HEK293 (cell line): ENCODE results near the gene SCN3A.

Source experiments
- CTCF ChIA-PET: fragments of 350-600 bp; formaldehyde crosslinking; extraction: SDS; loops from one replicate; lab custom pipeline; 2021; ENCODE audit warnings: antibody characterized with exemption; lab: Yijun Ruan, JAX
- POLR2A ChIA-PET: fragments of 300-600 bp; formaldehyde crosslinking; extraction: SDS; loops from one replicate; lab custom pipeline; 2020; ENCODE audit warnings: antibody characterized with exemption, inconsistent platforms; lab: Yijun Ruan, JAX
- H3K27ac ChIP-seq: fragments of 200-500 bp; sonication (Bioruptor generic); 2 replicates; pipeline ENCODE4 v1.5.1; 2014; ENCODE audit warnings: low read depth, low read length, control low read depth, inconsistent platforms; ENCODE audit errors: extremely low read depth
- H3K36me3 ChIP-seq, 2 experiments: fragments of 200-500 bp in 1 of 2; sonication (Bioruptor generic) in 1 of 2; 1 replicate in 1 of 2; 2 replicates in 1 of 2; pipeline ENCODE4 v1.5.1; 2014 to 2017; ENCODE audit warnings: inconsistent platforms in 2 of 2, low read length in 2 of 2; ENCODE audit not compliant: control insufficient read depth in 2 of 2, insufficient read depth in 1 of 2
- H3K4me1 ChIP-seq: fragments of 200-500 bp; sonication (Bioruptor generic); 2 replicates; pipeline ENCODE4 v1.5.1; 2014; ENCODE audit warnings: mild to moderate bottlenecking, low read length, inconsistent platforms; ENCODE audit not compliant: control insufficient read depth, insufficient read depth
- H3K4me3 ChIP-seq: 2 replicates; pipeline ENCODE4 v1.5.1; 2011; ENCODE audit warnings: low read depth, mild to moderate bottlenecking, control low read depth, low read length, moderate library complexity
- H3K9me3 ChIP-seq: fragments of 200-500 bp; sonication (Bioruptor generic); 2 replicates; pipeline ENCODE4 v1.5.1; 2014; ENCODE audit warnings: low read depth, low read length, inconsistent platforms; ENCODE audit not compliant: control insufficient read depth, insufficient read depth
- MZF1 ChIP-seq: fragments of 450-650 bp; formaldehyde crosslinking; IDR thresholded peaks from 2 replicates; pipeline ENCODE4 v1.5.1; 2017; ENCODE audit warnings: missing biosample characterization, missing genetic modification characterization, borderline replicate concordance
- ZEB2 ChIP-seq: fragments of 450-650 bp; formaldehyde crosslinking; IDR thresholded peaks from 2 replicates; pipeline ENCODE4 v1.5.1; 2016; ENCODE audit warnings: missing biosample characterization, missing genetic modification characterization
- ZNF138 ChIP-seq: fragments of 450-650 bp; formaldehyde crosslinking; IDR thresholded peaks from 2 replicates; pipeline ENCODE4 v1.5.1; 2016; ENCODE audit warnings: missing biosample characterization, missing genetic modification characterization, borderline replicate concordance
- ZNF157 ChIP-seq: fragments of 450-650 bp; formaldehyde crosslinking; IDR thresholded peaks from 2 replicates; pipeline ENCODE4 v1.5.1; 2016; ENCODE audit warnings: missing biosample characterization, missing genetic modification characterization
- ZNF214 ChIP-seq: fragments of 450-650 bp; formaldehyde crosslinking; IDR thresholded peaks from 2 replicates; pipeline ENCODE4 v1.5.1; 2017; ENCODE audit warnings: missing biosample characterization, mild to moderate bottlenecking, missing genetic modification characterization, borderline replicate concordance
- ZNF335 ChIP-seq: fragments of 450-650 bp; formaldehyde crosslinking; conservative IDR thresholded peaks from 2 replicates; pipeline ENCODE4 v1.5.1; 2016; ENCODE audit warnings: missing biosample characterization, missing genetic modification characterization
- ZNF350 ChIP-seq: fragments of 450-650 bp; formaldehyde crosslinking; IDR thresholded peaks from 2 replicates; pipeline ENCODE4 v1.5.0; 2017; ENCODE audit warnings: missing biosample characterization, mild to moderate bottlenecking, missing genetic modification characterization
- ZNF521 ChIP-seq: fragments of 450-650 bp; formaldehyde crosslinking; IDR thresholded peaks from 2 replicates; pipeline ENCODE4 v1.5.1; 2017; ENCODE audit warnings: missing biosample characterization, mild to moderate bottlenecking, missing genetic modification characterization
- ZNF776 ChIP-seq: fragments of 450-650 bp; formaldehyde crosslinking; IDR thresholded peaks from 2 replicates; pipeline ENCODE4 v1.5.0; 2017; ENCODE audit warnings: missing biosample characterization, missing genetic modification characterization, borderline replicate concordance
- TF ChIP-seq, protein P1 (sequence below): fragments of 450-650 bp; formaldehyde crosslinking; conservative IDR thresholded peaks from 2 replicates; pipeline ENCODE4 v1.5.1; 2016; ENCODE audit warnings: low read depth, missing biosample characterization, missing genetic modification characterization
- TF ChIP-seq, protein P2 (sequence below): fragments of 450-650 bp; formaldehyde crosslinking; IDR thresholded peaks from 2 replicates; pipeline ENCODE4 v1.5.1; 2016; ENCODE audit warnings: missing biosample characterization, missing genetic modification characterization
- TF ChIP-seq, protein P3 (sequence below): fragments of 450-650 bp; formaldehyde crosslinking; IDR thresholded peaks from 2 replicates; pipeline ENCODE4 v1.5.1; 2016; ENCODE audit warnings: missing biosample characterization, missing genetic modification characterization, low read depth
- TF ChIP-seq, protein P4 (sequence below): fragments of 450-650 bp; formaldehyde crosslinking; IDR thresholded peaks from 2 replicates; pipeline ENCODE4 v1.5.1; 2017; ENCODE audit warnings: missing biosample characterization, missing genetic modification characterization

SCN3A gene

DNA sequence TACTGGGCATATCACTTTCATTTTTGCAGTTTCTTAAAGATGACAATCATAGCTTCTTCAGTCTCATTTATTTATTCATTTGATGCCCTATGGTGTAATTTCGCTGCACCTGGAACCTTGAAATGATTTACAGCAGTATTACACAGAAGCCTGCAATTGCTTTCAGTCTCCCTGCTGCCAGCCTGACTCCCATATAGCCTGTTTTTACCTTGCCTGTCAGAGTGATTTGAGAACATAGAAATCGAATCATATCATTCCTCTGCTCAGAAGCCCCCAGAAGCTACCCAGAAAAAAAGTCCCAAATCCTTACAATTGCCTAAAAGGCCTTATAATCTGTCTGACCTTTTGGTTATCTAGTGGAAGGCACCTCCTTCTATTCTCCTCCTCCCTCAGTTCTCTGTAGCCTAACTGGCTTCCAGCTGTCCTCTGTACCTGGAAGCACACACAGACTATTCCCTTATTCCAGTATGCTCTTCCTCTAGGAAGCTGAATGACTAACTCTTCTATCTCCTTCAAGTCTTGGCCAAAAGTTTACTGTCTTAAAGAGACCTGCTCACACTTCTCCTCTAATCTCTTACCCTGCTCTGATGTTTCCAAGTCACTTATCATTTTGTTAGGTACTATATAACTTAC lies 12.6 kb downstream of the SCN3A start:
- Histone ChIP-seq H3K4me1 (no peaks in the 10 kb centered on the region), H3K4me3 (no peak overlapping the region), H3K9me3 (no peaks in the 10 kb centered on the region), H3K27ac (no peak overlapping the region), H3K36me3 (no peaks in the 10 kb centered on the region)
- POLR2A ChIA-PET = no interaction called here
- CTCF ChIA-PET = interaction anchor here (3.5 kb wide), 1 partner anchor 12 kb away, joined by 10 read pairs; the partner anchor contains the start of gene SCN3A
- TF ChIP-seq ZNF335 (tag by site-specific recombination) = peak; percentile 26; the same call in 1 of the 2 replicates
- no peak for TF ChIP-seq MZF1 (tag by site-specific recombination)

DNA sequence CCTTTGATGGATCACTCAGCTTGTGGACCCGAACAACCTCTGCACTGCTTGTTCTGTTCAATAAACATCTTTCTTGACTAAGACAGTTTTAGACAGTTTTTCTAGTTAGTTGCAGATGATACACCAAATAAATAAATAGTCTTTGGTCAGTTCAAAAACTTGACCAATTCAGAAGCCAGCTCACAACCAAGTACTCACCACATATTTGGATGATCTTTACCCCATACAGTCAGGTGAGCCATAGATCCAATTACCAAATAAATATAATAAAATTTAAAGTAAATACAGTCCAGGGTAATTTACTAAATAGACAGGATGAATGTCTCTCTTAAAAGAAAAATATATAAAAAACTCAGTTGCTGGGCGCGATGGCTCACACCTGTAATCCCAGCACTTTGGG lies 18.2 kb downstream of the SCN3A start:
- Histone ChIP-seq H3K9me3 (no peaks in the 10 kb centered on the region), H3K4me3 (no peak overlapping the region), H3K27ac (no peak overlapping the region), H3K4me1 (no peaks in the 10 kb centered on the region), H3K36me3 (no peaks in the 10 kb centered on the region)
- TF ChIP-seq ZEB2 (tag by site-specific recombination) (no peak), ZNF776 (tag by site-specific recombination) (no peak), ZNF214 (tag by site-specific recombination) (no peak), ZNF350 (tag by site-specific recombination) (no peak), ZNF521 (tag by site-specific recombination) (no peak), ZNF157 (tag by site-specific recombination) (no peak), ZNF138 (tag by site-specific recombination) (no peak)
- TF ChIP-seq, protein P1, sequence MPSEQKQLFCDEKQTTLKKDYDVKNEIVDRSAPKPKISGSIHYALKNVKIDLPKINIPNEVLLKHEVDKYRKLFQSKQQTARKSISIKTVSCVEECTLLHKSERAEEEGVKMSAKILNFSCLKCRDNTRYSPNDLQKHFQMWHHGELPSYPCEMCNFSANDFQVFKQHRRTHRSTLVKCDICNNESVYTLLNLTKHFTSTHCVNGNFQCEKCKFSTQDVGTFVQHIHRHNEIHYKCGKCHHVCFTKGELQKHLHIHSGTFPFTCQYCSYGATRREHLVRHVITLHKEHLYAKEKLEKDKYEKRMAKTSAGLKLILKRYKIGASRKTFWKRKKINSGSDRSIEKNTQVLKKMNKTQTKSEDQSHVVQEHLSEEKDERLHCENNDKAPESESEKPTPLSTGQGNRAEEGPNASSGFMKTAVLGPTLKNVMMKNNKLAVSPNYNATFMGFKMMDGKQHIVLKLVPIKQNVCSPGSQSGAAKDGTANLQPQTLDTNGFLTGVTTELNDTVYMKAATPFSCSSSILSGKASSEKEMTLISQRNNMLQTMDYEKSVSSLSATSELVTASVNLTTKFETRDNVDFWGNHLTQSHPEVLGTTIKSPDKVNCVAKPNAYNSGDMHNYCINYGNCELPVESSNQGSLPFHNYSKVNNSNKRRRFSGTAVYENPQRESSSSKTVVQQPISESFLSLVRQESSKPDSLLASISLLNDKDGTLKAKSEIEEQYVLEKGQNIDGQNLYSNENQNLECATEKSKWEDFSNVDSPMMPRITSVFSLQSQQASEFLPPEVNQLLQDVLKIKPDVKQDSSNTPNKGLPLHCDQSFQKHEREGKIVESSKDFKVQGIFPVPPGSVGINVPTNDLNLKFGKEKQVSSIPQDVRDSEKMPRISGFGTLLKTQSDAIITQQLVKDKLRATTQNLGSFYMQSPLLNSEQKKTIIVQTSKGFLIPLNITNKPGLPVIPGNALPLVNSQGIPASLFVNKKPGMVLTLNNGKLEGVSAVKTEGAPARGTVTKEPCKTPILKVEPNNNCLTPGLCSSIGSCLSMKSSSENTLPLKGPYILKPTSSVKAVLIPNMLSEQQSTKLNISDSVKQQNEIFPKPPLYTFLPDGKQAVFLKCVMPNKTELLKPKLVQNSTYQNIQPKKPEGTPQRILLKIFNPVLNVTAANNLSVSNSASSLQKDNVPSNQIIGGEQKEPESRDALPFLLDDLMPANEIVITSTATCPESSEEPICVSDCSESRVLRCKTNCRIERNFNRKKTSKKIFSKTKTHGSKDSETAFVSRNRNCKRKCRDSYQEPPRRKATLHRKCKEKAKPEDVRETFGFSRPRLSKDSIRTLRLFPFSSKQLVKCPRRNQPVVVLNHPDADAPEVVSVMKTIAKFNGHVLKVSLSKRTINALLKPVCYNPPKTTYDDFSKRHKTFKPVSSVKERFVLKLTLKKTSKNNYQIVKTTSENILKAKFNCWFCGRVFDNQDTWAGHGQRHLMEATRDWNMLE = no peak
- TF ChIP-seq, protein P2, sequence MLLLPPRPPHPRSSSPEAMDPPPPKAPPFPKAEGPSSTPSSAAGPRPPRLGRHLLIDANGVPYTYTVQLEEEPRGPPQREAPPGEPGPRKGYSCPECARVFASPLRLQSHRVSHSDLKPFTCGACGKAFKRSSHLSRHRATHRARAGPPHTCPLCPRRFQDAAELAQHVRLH (tag by site-specific recombination) = no peak
- TF ChIP-seq, protein P3, sequence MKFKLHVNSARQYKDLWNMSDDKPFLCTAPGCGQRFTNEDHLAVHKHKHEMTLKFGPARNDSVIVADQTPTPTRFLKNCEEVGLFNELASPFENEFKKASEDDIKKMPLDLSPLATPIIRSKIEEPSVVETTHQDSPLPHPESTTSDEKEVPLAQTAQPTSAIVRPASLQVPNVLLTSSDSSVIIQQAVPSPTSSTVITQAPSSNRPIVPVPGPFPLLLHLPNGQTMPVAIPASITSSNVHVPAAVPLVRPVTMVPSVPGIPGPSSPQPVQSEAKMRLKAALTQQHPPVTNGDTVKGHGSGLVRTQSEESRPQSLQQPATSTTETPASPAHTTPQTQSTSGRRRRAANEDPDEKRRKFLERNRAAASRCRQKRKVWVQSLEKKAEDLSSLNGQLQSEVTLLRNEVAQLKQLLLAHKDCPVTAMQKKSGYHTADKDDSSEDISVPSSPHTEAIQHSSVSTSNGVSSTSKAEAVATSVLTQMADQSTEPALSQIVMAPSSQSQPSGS (tag by site-specific recombination) = no peak
- TF ChIP-seq, protein P4, sequence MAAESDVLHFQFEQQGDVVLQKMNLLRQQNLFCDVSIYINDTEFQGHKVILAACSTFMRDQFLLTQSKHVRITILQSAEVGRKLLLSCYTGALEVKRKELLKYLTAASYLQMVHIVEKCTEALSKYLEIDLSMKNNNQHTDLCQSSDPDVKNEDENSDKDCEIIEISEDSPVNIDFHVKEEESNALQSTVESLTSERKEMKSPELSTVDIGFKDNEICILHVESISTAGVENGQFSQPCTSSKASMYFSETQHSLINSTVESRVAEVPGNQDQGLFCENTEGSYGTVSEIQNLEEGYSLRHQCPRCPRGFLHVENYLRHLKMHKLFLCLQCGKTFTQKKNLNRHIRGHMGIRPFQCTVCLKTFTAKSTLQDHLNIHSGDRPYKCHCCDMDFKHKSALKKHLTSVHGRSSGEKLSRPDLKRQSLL (tag by site-specific recombination) = no peak
- ChIA-PET POLR2A (no interaction called here), CTCF (interaction anchor here (0.7 to 0.8 kb wide), 2 partner anchors 11 to 93 kb away, joined by 3 read pairs; no protein-coding TSS in a partner anchor)
